Fibroblast of lung (primary cell): ENCODE results near the gene NFATC4.

Experiments used
- EZH2 ChIP-seq: IDR thresholded peaks from 2 replicates; pipeline ENCODE4 v1.5.1; 2012; ENCODE audit warnings: low read length, control low read depth, mild to moderate bottlenecking; ENCODE audit errors: missing control alignments
- TF ChIP-seq, protein P1 (sequence below), 2 donors: IDR thresholded peaks in 1 of 2; conservative IDR thresholded peaks in 1 of 2; 1 replicate in 1 of 2; 2 replicates in 1 of 2; pipeline ENCODE4 v1.5.1; 2011 to 2012; ENCODE audit warnings: low read length in 2 of 2, control low read depth in 1 of 2, inconsistent platforms in 1 of 2, low read depth in 1 of 2, mild to moderate bottlenecking in 1 of 2

DNA sequence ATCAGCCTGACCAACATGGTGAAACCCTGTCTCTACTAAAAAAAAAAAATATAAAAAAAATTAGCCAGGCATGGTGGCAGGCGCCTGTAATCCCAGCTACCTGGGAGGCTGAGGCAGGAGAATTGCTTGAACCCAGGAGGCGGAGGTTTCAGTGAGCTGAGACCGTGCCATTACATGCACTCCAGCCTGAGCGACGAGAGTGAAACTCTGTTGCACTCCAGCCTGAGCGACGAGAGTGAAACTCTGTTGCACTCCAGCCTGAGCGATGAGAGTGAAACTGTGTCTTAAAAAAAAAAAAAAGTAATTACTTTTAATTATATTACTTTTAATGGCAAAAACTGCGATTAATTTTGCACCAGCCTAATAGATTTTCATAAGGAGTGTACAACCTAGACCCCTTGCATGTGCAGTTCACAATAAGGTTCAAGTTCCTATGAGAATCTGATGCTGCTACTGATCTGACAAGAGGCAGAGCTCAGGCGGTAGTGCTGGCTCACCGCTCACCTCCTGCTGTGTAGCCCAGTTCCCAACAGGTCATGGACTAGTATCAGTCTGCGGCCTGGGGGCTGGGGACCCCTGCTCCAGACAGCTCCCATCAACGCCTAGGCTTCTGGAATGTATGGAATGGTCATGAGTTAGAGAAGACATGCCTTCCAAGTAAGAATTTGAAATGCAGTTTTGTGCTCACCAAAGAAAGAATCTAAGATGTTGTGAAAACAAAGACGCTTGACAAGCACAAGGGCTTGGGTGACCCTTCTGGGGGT lies 46.6 kb upstream of the NFATC4 start:
- TF ChIP-seq, protein P1, sequence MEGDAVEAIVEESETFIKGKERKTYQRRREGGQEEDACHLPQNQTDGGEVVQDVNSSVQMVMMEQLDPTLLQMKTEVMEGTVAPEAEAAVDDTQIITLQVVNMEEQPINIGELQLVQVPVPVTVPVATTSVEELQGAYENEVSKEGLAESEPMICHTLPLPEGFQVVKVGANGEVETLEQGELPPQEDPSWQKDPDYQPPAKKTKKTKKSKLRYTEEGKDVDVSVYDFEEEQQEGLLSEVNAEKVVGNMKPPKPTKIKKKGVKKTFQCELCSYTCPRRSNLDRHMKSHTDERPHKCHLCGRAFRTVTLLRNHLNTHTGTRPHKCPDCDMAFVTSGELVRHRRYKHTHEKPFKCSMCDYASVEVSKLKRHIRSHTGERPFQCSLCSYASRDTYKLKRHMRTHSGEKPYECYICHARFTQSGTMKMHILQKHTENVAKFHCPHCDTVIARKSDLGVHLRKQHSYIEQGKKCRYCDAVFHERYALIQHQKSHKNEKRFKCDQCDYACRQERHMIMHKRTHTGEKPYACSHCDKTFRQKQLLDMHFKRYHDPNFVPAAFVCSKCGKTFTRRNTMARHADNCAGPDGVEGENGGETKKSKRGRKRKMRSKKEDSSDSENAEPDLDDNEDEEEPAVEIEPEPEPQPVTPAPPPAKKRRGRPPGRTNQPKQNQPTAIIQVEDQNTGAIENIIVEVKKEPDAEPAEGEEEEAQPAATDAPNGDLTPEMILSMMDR (conservative IDR thresholded peaks at IDR 0.05 in 1 of 2, IDR thresholded peaks at IDR 0.05 in 1 of 2; ENCODE audit: low read depth in 1 of 2, low read length in 2 of 2): no peak
- TF ChIP-seq EZH2: no peak
